ENCODE measurements around the gene DOCK4.

DNA sequence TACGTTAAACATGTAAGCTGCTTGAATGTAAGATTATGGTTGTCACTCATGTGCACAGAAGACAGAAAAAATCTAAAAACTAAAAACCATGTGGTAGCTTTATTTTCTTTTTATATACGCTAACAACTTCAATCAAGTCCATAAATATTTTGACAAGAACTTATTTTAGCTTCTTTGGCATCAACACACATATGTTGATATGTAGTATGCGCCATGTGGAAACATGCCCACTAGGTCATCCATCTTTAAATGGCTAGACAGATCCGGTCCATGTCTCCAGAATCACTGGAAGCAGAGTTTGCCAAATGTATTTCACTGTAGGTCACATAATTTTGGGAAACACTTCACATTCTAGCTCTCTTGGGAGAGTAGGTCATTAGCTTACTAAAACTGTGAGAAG, 382.4 kb downstream of the DOCK4 start:
- TF ChIP-seq TAF1 (IDR thresholded peaks at IDR 0.05; ENCODE audit: low read depth): no peak
- TF ChIP-seq RAD21 (IDR thresholded peaks at IDR 0.05; ENCODE audit: low read depth): no peak
- TF ChIP-seq FOXM1 (IDR thresholded peaks at IDR 0.05; ENCODE audit: borderline replicate concordance, low read depth): no peak
- no peak for TF ChIP-seq TEAD4 (IDR thresholded peaks at IDR 0.05)
- TF ChIP-seq YY1 (IDR thresholded peaks at IDR 0.05; ENCODE audit: low read depth): no peak
- no peak for TF ChIP-seq TCF12 (IDR thresholded peaks at IDR 0.05; ENCODE audit: low read depth)
